DOHH2 (cell line): ENCODE results near the gene COL18A1.

Experiments
- H3F3A ChIP-seq: fragments of 200-600 bp; sonication (generic), shearing (Covaris generic); 2 replicates; pipeline ENCODE4 v1.6.0; 2016; ENCODE audit warnings: antibody characterized with exemption, mild to moderate bottlenecking; ENCODE audit not compliant: control insufficient read depth, insufficient read depth
- H3K27ac ChIP-seq: fragments of 200-600 bp; sonication (generic); 2 replicates; pipeline ENCODE4 v1.5.1; 2014; ENCODE audit warnings: low read depth, mild to moderate bottlenecking, low read length, moderate library complexity
- H3K27me3 ChIP-seq: fragments of 200-600 bp; sonication (generic); 2 replicates; pipeline ENCODE4 v1.6.1; 2014; ENCODE audit warnings: mild to moderate bottlenecking, low read length, mixed read lengths; ENCODE audit not compliant: control insufficient read depth
- H3K36me3 ChIP-seq: fragments of 200-600 bp; sonication (generic); 2 replicates; pipeline ENCODE4 v1.6.1; 2014; ENCODE audit warnings: mild to moderate bottlenecking, low read length, moderate library complexity, mixed read lengths; ENCODE audit not compliant: control insufficient read depth
- H3K4me1 ChIP-seq: fragments of 200-600 bp; sonication (generic); 2 replicates; pipeline ENCODE4 v1.6.1; 2014; ENCODE audit warnings: mild to moderate bottlenecking, low read length, mixed read lengths; ENCODE audit not compliant: control insufficient read depth
- H3K4me2 ChIP-seq: fragments of 200-600 bp; sonication (generic); 2 replicates; pipeline ENCODE4 v1.6.0; 2014; ENCODE audit warnings: mild to moderate bottlenecking, low read length, moderate library complexity
- H3K4me3 ChIP-seq: fragments of 200-600 bp; sonication (generic); 2 replicates; pipeline ENCODE4 v1.5.1; 2014; ENCODE audit warnings: mild to moderate bottlenecking, low read length, mixed read lengths
- H3K79me2 ChIP-seq: fragments of 200-600 bp; sonication (generic); 2 replicates; pipeline ENCODE4 v1.6.1; 2014; ENCODE audit warnings: mild to moderate bottlenecking, low read length, mixed read lengths; ENCODE audit not compliant: control insufficient read depth
- H3K9me2 ChIP-seq: fragments of 200-600 bp; sonication (generic); replicated peaks from 2 replicates; pipeline ENCODE4 v1.6.1; 2014; ENCODE audit warnings: mild to moderate bottlenecking, low read length, mixed read lengths; ENCODE audit not compliant: control insufficient read depth
- H3K9me3 ChIP-seq: fragments of 200-600 bp; sonication (generic); 2 replicates; pipeline ENCODE4 v1.6.1; 2014; ENCODE audit warnings: antibody characterized with exemption, low read length, mixed read lengths; ENCODE audit not compliant: control insufficient read depth, insufficient read depth
- H4K20me1 ChIP-seq: fragments of 200-600 bp; sonication (generic); 2 replicates; pipeline ENCODE4 v1.6.0; 2014; ENCODE audit warnings: low read depth, mild to moderate bottlenecking, antibody characterized with exemption, low read length, moderate library complexity; ENCODE audit not compliant: control insufficient read depth, insufficient read depth
- EZH2phosphoT487 ChIP-seq: fragments of 200-600 bp; sonication (generic); IDR thresholded peaks from 2 replicates; pipeline ENCODE4 v1.6.1; 2017; ENCODE audit warnings: borderline replicate concordance, mild to moderate bottlenecking, antibody characterized with exemption, low read length, moderate library complexity, mixed read lengths
- TF ChIP-seq, protein P1 (sequence below): fragments of 200-600 bp; sonication (generic); IDR thresholded peaks from one replicate; pipeline ENCODE4 v1.5.1; 2014; ENCODE audit warnings: antibody characterized with exemption, mild to moderate bottlenecking, low read depth, low read length; ENCODE audit not compliant: poor library complexity, severe bottlenecking

COL18A1 gene

GRCh38 chr21:45554477-45555175, 149.7 kb downstream of the COL18A1 start:
- Histone ChIP-seq H3K27ac (no peak overlapping the region), H4K20me1 (peaks cover 14% of the 10 kb centered on the region), H3F3A (peaks cover 9% of the 10 kb centered on the region), H3K9me3 (no peaks in the 10 kb centered on the region), H3K27me3 (peaks cover 31% of the 10 kb centered on the region), H3K36me3 (no peaks in the 10 kb centered on the region), H3K9me2 (no peaks in the 10 kb centered on the region), H3K4me1 (peaks cover 40% of the 10 kb centered on the region), H3K79me2 (no peaks in the 10 kb centered on the region), H3K4me3 (peak overlapping the region; percentile 66), H3K4me2 (peak overlapping the region; percentile 79)
- TF ChIP-seq, protein P1, sequence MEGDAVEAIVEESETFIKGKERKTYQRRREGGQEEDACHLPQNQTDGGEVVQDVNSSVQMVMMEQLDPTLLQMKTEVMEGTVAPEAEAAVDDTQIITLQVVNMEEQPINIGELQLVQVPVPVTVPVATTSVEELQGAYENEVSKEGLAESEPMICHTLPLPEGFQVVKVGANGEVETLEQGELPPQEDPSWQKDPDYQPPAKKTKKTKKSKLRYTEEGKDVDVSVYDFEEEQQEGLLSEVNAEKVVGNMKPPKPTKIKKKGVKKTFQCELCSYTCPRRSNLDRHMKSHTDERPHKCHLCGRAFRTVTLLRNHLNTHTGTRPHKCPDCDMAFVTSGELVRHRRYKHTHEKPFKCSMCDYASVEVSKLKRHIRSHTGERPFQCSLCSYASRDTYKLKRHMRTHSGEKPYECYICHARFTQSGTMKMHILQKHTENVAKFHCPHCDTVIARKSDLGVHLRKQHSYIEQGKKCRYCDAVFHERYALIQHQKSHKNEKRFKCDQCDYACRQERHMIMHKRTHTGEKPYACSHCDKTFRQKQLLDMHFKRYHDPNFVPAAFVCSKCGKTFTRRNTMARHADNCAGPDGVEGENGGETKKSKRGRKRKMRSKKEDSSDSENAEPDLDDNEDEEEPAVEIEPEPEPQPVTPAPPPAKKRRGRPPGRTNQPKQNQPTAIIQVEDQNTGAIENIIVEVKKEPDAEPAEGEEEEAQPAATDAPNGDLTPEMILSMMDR: peak; percentile 67
- TF ChIP-seq EZH2phosphoT487: no peak

- no peak overlapping the region for H3K27ac ChIP-seq
- TF ChIP-seq EZH2phosphoT487: no peak
- TF ChIP-seq, protein P1: no peak
- peaks cover 26% of the 10 kb centered on the region for H3K27me3 ChIP-seq
- no peaks in the 10 kb centered on the region for H3K36me3 ChIP-seq
- H3K4me2 ChIP-seq: peak overlapping the region; percentile 58
- no peaks in the 10 kb centered on the region for H3K9me3 ChIP-seq
- H3K4me3 ChIP-seq: peak overlapping the region; percentile 51; the same call in 1 of the 2 replicates
- peaks cover 9% of the 10 kb centered on the region for H3F3A ChIP-seq
- no peaks in the 10 kb centered on the region for H3K9me2 ChIP-seq
- peaks cover 14% of the 10 kb centered on the region for H4K20me1 ChIP-seq
- no peaks in the 10 kb centered on the region for H3K79me2 ChIP-seq
- peaks cover 36% of the 10 kb centered on the region for H3K4me1 ChIP-seq
Observed at GRCh38 chr21:45555251-45555556, 150.2 kb downstream of the COL18A1 start.

GRCh38 chr21:45555557-45556301, 150.8 kb downstream of the COL18A1 start:
- H3K4me3 ChIP-seq: peak overlapping the region; percentile 51
- no peak overlapping the region for H3K27ac ChIP-seq
- peak overlapping the region; percentile 58 for H3K4me2 ChIP-seq
- no peaks in the 10 kb centered on the region for H3K79me2 ChIP-seq
- H4K20me1 ChIP-seq: peaks cover 14% of the 10 kb centered on the region
- peaks cover 9% of the 10 kb centered on the region for H3F3A ChIP-seq
- H3K27me3 ChIP-seq: peaks cover 26% of the 10 kb centered on the region
- no peaks in the 10 kb centered on the region for H3K9me2 ChIP-seq
- H3K4me1 ChIP-seq: peaks cover 31% of the 10 kb centered on the region
- TF ChIP-seq, protein P1: peak; percentile 70
- no peak for TF ChIP-seq EZH2phosphoT487
- no peaks in the 10 kb centered on the region for H3K36me3 ChIP-seq
- H3K9me3 ChIP-seq: no peaks in the 10 kb centered on the region
